HG02610 (cell line): ENCODE measurements around the gene REPS1.
"Not testable (repeated sequence)": the region's sequence is repeated elsewhere in the genome, so short reads cannot be mapped to it uniquely, and the experiment has no call there.

Experiments used
- ATAC-seq: cut with Tn5 transposase; IDR thresholded peaks from one replicate; pipeline ENCODE4 v1.9.1; 2021; ENCODE audit warnings: mild to moderate bottlenecking, moderate library complexity; ENCODE audit not compliant: unreplicated experiment

Gene REPS1

DNA sequence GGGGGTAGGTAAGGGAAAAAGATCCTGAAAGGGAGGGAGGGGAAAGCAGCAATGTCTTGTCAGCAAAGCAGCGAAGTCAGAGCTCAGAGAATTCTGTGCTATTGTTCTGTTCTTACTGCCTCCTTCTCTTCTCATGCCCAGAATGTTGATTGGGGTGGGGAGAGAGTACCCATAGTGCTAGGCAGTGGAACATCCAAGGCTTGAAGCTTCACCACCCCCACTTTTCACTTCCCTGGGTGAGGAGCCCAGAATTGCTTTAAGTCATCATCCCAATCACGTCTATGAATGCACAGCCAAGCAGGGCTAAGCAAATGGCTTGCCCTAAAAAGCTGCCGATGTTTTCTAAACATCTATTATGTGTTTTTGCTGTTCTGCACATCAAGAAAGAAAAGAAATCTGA is 16.5 kb downstream of the REPS1 start:
- ATAC-seq: no peak

DNA sequence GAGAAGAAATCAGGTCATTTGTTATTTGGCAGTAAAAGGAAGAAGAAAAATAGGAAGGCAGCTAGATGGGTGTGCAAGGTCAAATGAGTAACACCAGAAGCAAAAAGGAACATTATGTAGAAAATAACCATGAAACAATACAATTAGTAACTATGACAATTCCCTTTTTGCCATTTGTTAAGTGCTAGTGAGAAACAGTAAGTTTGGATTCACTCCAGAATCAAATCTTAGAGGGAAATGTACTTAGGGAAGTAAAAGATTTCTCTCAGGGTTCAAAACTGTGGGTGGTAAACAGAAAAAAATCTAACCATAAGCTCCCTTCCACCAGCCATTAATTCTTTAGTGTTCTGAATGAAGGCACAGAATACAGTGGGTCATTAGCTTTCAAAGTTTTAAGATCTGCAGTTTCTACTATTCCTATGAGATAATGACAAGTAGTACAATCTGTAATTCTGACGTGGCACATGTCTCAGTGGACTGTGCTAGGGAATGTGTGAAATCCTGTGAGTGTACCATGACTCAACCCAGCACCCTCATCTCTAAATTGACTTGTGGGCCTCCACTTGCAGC is 17.1 kb downstream of the REPS1 start:
- peak; percentile 95 for ATAC-seq

DNA sequence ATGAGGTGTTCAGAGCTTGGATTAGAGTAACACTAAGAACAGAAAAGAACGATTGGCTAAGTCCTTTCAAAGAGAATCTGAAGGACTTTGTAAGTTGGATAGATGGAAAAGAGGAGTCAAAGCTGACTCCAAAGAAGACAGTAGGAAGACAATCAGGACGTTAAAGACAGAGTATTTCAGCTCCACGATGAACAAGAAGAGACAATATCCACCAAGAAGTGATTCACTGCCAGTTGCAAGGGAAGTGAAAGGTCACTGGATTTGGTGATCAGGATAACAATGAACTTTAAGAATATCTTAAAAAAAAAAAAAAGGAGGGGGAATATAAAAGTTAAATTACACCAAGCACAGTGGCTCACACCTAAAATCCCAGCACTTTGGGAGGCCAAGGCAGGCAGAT is 17.9 kb downstream of the REPS1 start:
- no peak for ATAC-seq

DNA sequence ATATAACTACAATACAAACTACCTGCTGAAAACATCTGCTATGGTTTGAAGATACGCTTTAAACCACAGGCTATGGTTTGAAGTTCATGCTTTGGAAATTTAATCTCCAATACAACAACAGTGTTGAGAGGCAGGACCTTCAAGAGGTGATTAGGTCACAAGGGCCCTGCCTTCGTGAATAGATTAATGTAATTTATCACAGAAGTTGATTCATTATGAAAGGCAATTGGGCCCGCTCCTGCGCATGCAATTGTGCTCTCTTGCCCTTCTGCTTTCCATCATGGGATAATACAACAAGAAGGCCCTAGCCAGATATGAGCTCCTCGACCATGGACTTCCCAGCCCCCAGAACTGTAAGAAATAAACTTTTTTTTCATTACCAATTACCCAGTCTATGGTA is 21.2 kb downstream of the REPS1 start:
- ATAC-seq: no peak

DNA sequence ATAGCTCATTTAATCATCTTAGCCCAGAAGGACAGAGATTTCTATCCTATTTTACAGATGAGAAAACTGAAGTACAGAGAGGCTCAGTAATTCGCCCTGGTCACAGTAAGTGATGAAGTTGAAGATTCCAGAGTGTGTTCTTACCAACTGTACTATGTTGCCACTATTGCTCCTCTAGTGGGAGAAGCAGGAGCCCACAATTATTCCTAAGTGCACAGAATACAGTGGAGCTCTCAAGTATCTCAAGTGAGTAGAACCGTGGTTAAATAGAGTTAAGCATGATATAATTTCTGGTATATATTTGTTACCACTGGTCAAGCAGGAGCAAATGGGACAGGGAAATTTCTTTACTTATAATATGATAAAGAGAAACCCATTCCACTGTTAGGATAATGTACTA is 22.1 kb downstream of the REPS1 start:
- no peak for ATAC-seq

DNA sequence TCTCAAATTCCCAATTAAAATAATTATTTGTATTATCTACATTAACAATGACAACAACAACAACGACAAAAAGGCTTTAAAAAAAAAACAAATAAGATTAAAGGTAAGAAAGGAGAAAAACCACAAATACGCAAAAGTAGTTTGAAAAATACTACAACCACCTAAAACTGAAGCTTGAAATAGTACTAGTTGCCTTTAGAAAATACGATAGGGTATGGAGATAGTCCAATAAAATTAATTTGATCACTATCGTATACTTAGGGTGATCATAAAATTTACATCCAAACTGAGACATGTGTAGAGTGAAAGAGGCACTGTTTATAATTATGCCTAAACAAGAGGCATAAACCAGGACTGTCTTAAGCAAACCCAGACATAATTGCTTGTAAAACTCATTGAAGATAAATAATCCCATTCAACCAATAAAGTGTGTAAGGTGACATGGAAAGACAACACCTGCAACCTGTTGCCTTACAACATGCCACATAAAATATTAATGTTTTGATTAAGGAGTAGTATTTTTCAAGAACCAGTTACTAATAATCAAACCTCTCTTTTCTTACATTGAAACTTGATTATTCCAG is 22.7 kb downstream of the REPS1 start:
- ATAC-seq: no peak

DNA sequence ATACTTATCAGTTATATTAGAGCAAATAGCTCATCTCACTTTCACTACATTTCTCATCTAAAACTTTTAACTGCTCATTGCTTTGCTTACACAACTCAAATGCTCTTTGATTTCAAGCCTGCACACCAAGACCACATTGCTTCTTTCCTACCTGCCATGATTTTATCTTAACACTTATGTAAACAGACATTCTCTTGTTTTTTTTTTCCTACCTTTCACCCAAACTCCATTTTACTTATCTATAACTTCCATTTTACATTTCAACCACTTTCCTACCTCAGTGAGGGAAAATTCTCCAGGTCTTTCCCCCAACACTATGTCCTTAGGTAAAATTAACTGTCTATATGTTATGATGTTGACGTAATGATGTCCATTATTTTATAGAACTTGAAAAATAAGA is 24.0 kb downstream of the REPS1 start:
- ATAC-seq: no peak

DNA sequence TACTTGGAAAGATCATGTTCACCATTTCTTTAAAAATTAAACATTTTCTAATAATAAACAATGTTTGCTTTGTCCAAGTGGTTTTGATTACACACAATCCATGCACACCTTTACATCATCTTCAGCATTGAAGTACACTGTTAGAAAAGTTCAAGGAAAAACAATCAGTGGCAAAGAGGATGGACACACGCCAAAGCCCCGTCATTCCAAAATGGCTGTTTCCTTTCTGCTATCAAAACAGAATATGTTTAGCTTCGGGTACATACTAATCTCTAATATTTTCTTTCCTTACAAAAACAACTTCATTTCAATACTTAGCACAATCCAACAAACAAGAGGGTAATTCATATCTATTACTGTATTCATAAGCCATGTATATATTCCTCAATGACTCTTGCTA is 24.5 kb downstream of the REPS1 start:
- ATAC-seq: no peak

DNA sequence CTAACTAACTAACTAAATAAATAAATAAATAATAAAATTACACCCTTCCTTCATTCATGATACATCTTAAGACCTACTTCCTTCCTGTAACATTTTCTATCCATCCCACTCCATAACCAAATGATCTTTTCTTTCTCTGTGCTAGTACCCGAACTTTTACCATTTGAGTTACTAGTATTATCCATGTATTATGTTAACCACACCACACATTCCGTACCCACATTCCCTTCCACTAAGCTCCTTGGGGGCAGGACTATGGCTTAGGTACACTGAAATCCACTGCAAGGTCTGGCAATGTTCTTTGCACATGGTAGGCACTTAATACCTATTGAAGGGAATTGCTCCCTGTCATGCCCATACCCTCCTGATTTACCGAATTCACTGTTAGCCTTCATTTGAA is 24.9 kb downstream of the REPS1 start:
- ATAC-seq: no peak

DNA sequence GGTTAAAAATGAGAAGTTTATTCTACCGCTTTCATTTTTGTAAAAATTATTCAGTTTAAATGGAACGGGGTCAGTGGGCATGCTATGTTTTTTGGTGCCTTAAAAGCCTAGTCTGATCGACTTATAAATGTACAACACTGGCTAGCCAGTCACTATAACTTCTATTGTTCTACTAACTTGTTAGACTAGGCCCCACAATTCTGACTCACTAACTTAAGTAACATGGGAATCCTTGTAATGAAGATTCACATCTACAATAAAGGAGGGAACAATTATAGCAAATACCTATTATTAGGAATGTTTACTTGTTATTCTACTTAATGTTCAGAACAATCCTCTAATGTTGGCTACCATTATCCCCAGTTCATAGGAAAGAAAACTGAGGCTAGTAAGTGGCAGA is 28.5 kb downstream of the REPS1 start:
- no peak for ATAC-seq

DNA sequence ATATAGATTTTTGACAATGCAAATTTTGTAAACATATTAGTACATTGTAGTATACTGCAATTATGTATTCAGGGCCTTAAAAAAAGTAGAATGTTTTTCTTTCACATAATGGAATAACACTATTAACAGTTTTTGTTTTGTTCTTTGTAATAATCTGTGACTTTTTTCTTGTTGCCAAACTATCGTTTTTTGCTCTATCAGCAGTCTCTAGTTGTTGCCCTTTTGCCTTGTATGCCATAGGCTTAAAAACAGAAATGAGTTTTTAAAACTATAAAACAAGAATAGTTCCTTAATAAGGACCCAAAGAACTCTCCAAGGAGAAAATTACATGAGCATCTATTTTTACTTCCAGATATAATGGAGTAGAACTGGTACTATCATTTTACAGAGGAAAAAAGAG is 29.5 kb downstream of the REPS1 start:
- ATAC-seq: no peak

DNA sequence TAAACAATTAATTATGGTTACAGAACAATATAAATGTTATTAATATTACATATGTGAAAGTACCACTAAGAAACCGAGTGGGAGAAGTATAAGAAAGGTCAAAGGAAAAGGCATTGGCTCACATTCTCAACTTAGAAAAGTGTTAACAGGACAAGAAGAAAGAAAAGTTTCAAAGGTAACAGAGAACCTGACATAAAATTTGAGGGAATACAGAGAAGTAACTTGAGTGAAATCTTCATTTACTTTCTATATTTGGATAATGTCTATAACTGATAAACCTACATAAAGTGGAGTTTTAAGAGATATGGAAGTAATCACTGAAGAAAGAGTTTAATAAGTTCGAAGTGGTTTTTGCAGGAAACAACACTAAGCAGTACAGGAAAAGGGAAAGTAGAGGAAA is 30.1 kb downstream of the REPS1 start:
- ATAC-seq: no peak

DNA sequence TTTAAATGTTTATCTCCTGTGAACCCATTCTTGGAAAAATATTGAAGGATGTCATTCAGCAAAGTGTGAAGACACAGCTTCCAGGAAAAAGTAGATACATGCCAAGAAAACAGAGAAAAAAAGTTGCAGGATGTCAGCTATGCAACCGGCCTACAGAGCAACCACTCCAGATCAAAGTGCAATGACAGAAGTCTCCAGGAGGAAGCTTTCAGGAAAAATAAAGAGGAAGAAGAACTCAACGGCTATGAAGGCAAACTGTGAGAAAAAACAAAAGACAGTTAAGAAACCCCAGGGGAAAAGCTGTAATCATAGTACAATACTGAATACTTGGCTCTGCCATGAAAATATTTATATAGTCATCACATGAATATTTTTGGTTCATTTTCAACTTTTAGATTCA is 30.6 kb downstream of the REPS1 start:
- ATAC-seq: no peak

DNA sequence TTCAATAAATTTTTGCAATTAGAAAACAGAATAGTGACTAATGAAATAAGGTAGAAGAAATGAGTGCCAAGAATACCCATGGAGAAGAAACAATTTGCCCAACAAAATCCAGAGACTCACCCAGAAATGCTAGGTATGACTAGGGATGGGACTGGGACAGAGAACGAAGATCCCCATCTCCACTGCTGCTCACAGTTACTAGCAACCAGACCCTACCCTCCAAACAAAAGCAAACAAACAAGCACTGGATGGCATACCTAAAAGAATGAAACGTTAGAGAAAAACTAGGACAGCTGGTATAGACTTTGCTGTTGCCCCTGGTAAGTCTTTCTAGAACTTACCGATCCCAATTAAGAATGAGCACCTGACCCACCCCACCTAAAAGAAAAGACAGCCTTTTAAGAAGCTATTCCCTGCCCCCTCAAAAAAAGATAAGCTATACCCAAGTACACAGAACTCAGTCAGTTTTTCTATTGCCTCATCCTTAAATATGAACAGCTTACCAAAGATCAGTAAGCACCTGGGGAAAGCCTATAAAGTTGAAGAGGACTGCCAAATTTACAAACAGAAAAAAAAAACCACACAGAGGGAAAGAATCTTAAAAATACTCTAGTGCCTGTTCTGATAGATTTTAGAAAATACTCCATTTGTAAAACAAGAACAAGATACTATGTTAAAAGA is 31.7 kb downstream of the REPS1 start:
- no peak for ATAC-seq

DNA sequence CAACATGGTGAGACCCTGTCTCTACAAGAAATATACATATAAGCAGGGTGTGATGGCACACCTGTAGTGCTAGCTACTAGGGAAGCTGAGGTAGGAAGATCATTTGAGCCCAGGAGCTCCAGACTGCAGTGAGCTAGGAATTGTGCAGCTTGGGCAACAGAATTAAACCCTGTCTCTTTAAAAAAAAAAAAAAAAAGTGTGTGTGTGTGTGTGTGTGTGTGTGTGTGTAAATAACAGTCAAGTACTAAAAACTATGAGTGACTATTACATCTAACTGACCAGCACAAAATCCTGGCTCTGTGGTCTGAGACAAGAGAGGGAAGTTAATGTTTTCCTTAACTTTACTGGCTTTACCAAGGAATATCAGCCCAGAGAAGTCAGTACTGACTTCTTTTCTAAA is 32.8 kb downstream of the REPS1 start:
- ATAC-seq: no peak

DNA sequence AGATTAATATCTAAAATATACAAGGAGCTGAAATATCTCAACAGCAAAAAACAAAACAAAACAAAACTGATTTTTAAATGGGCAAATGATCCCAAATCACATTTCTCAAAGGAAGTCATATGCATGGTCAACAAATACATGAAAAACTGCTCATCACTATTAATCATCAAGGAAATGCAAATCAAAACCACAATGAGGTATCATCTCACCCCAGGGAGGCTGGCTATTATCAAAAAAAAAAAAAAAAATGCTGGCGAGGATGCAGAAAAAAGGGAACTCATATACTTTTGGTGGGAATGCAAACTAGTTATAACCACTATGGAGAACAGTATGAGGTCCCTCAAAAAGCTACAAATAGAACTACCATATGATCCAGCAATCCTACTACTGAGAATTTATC is 34.6 kb downstream of the REPS1 start:
- no peak for ATAC-seq

DNA sequence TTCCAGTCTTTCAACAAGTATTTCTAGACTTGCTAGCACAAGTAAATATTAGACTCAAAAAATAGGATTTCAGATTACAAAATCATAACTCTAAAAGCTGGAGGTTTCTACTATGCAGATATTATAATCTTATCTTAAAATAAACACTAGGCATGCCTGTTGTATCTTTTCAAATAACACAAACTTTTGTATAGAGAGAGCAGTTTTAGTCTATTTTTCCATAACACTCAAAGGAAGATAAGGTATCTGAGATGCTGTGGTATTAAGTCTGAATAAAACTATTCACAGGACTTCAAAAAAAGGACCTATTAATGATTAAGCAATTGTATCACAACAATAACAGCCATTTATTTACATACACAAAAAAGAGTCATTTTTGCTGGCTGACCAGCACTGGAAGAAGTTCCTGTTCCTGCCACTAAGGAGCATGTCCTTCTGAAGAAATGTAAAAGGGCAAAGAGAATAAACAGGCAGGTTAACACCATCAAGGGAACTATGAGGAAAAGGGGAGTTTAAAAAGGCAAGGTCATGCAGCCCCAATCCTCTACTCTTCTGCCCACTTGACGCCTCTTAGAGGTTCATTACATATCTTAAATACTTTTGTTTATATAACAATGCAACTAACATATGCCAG is 39.4 kb downstream of the REPS1 start:
- no peak for ATAC-seq

DNA sequence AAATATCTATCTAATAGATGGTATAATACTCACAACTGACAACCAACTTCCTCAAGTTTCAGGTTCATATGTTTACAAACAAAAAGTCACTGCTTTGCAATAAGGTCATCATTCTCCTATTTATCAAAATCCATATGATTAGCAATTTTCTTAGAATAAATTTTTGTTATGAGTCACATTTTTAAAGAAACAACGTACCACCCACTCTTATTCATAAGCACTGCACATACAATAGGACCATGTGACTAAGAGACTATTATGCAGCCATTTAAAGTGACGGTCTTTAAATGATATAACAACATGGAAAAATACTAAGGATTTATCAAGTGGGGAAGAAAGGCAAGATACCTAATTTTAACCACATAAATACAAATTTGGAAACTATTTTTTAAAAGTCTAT is 40.0 kb downstream of the REPS1 start:
- no peak for ATAC-seq

DNA sequence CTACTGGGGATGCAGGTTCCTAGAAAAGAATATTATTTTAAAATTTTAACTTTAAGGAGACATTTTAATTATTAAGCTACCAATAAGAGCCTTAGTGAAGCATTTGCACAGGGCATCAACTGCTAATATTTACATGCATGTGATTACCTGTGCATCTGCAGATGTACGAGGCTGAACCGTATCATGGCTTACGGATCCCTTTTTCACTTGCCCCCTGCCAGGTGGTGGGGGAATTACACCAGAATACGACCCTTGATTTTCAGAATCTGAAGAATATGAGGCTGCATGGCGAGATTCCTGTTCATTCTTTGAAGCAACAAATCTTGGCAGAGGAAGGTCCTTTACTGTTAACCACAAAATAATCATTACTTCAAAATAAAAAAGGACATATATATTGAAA is 42.7 kb downstream of the REPS1 start:
- ATAC-seq: no peak

DNA sequence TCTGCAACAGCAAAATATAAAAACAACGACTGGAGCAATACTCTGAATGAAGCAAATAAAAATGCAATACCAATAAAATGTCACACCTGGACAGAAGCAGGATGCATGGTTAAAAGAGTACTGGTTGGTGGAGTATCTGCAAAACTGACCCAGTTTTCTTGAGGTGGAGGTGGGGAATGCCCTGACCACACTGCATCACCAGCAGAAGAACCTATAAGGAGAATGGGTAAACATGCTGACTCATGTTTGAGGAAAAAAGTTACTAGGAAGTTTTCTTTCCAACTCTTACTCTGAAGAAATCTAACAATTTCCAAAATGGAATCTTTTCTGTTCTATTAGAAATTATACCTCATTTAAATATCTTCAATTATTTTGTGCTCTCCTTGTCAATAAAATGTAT is 43.6 kb downstream of the REPS1 start:
- peak; percentile 92 for ATAC-seq

DNA sequence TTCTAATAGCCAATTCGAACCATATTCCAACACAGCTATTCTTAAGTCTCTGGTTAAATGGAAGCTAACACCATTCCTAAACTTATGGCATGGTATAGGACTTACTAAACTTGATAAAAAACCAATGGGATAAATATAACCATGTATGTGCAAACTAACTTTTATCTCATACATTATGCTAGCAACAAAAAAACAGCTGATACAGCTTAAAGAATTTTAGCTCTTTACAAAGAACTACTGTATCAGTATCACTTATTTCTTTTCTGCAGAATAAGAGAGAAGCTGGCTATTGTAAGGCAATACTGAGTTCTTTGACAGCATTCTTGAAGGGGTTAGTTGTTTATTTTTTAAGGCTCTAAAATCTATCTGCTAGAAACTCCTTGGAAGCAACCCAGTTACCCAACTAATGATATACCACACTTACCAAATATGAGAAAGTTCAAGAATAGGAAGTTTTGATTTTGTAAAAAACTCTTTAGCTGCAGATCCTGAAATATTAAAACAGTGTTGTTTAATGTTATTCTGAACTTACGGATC is 44.9 kb downstream of the REPS1 start:
- no peak for ATAC-seq

DNA sequence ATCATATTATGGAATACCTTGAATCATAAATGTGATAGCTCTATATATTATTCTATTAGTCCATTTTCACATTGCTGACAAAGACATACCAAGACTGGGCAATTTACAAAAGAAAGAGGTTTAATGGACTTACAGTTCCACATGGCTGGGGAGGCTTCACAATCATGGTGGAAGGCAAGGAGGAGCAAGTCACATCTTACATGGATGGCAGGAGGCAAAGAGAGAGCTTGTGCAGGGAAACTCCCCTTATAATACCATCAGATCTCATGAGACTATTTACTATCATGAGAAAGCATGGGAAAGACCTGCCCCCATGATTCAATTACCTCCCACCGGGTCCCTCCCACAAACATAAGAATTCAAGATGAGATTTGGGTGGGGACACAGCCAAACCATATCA is 51.2 kb downstream of the REPS1 start:
- ATAC-seq: not testable (repeated sequence)
